GM21619 (cell line): Measurements from ENCODE around the gene ATP8A2.

Experiments
- ATAC-seq: cut with Tn5 transposase; IDR thresholded peaks from one replicate; pipeline ENCODE4 v1.9.1; 2021; ENCODE audit not compliant: unreplicated experiment

ATP8A2 gene

GRCh38 chr13:25906191-25906661 is 534.5 kb downstream of the ATP8A2 start:
- ATAC-seq, result no peak

GRCh38 chr13:25908366-25908765 is 536.6 kb downstream of the ATP8A2 start:
- ATAC-seq, result no peak

DNA sequence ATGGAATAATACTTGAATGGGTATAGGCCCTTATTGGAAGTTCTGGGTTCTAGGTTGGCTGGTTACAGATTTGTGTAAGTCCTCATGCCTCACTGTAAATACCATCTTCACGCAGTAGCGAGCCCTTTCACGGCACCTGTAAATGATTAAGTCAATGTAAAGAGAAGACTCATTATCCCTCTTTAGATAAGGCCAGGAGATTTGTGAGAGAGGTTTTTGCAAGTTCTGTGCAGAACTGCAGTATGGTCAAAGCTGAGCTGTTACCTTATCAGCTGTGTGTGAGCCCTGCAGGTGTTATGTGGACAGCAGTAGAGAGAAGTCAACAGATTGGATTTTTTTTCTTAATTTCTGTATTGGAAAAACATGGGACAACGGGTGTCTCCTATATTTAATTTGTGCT is 538.5 kb downstream of the ATP8A2 start:
- ATAC-seq, result no peak

- ATAC-seq, result no peak
These were observed 539.2 kb downstream of the ATP8A2 start for GRCh38 chr13:25910991-25911419.

DNA sequence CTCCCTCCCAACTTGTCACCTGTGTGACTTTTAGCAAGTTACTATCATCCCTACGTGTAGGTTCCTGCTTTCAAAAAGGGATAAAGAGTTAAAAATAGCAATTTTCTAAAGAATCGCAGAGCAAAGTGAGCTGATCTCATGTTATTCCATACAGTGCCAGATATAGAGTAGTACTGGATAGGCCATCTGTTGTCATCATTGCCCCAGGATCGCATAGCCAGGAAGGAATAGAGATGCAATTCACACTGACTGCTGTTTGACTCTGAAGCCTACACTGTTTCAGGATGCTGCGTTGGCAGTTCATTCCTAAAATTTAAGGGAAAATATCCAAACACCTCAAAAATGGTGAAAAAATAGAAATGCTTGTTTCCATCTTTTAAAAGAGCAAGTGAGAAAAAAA is 541.2 kb downstream of the ATP8A2 start:
- ATAC-seq, result no peak

- no peak for ATAC-seq
These were observed 544.2 kb downstream of the ATP8A2 start for GRCh38 chr13:25915840-25916518.

DNA sequence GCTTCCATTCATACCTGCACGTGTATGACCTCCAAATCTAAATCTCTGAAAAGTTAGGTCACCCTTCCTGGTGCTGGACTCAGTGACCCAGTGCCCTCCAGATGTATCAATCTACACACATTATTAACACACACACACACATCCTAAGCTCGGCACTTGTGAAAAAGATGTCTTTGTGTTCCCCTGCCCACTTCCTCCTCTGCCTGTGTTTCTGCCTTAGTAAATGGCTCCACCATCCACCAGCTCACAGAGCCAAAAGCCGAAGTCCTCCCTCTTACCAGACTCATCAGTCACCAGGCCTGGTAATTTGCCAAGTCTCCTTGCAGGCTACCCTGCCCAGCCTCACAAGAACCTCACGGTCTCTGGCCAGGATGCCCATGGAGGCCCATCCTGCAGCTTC is 548.5 kb downstream of the ATP8A2 start:
- ATAC-seq, result no peak

DNA sequence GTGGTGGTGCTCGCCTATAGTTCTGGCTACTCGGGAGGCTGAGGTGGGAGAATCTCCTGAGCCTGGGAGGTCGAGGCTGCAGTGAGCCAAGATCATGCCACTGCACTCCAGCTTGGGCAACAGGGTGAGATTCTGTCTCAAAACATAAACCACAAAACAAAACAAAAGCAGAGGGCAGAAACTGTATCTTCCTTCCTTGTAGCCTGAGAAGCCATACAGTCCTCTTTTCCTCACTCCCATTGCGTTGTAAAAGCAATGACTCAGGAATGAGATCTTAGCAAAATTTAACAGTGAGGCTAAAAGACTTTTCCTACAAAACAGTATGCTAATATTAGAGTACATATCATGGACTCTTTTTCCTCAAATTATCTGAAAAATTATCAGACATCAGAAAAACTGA is 549.2 kb downstream of the ATP8A2 start:
- ATAC-seq, result no peak

GRCh38 chr13:25922376-25922775 is 550.6 kb downstream of the ATP8A2 start:
- ATAC-seq, result no peak

GRCh38 chr13:25923217-25924085 is 551.7 kb downstream of the ATP8A2 start:
- ATAC-seq, result no peak

DNA sequence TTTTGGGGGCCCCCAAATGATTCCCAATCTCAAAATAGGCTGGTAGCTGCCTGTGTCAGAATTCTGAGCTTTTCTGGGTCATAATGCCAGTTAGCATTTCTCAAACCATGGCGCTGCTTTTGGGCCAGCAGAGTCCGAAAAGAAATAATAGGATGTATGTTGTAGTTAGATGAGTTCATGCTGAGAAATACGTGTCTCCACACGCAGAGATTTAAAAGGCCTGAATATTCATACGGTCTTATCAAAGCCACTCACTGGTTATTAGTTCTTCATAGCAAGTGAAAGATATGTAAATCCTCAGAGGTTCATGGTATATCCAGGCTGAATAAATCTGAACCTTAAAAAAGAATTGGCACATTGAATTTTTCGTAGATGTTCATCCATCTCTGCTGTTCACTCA is 555.6 kb downstream of the ATP8A2 start:
- no peak for ATAC-seq

DNA sequence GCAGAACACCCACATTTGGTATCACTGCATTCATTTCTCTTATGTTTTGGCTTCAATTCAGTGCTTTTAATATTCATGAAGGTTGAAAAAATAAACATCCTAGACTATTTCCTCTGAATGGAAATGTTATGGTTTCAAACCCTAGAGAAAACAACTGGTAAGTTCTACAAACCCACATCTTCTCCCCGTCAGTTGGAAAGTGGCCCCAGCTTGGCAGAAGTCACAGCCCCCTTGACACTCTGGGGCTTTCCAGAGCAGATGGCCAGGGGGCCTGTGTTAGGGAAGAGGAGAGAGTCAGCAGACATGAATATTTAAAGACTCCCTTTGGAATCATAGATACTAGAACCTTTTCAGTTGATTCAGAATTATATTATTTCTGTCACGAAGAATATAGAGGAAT is 556.2 kb downstream of the ATP8A2 start:
- no peak for ATAC-seq

- no peak for ATAC-seq
These were observed 557.2 kb downstream of the ATP8A2 start for GRCh38 chr13:25928941-25929505.

DNA sequence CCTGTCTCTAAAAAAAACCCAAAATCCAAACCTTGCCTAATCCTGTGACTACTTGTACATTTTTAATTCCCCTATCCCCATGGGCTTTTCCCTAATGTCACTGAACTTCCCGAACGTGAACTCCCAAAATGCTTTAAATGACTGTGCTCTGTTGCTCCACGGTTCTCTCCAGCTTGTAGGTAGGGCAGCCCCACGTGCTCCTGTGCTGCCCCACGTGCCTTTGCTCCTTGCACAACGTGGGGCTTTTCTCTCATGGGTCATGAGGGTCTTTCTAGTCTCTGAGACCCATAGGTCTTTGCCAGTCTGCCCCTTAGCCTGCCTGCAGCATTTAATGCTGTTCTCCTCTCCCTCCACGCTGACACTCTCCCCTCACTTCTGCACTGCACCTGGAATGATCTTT is 558.0 kb downstream of the ATP8A2 start:
- no peak for ATAC-seq

GRCh38 chr13:25930653-25931052 is 558.9 kb downstream of the ATP8A2 start:
- ATAC-seq, result no peak

DNA sequence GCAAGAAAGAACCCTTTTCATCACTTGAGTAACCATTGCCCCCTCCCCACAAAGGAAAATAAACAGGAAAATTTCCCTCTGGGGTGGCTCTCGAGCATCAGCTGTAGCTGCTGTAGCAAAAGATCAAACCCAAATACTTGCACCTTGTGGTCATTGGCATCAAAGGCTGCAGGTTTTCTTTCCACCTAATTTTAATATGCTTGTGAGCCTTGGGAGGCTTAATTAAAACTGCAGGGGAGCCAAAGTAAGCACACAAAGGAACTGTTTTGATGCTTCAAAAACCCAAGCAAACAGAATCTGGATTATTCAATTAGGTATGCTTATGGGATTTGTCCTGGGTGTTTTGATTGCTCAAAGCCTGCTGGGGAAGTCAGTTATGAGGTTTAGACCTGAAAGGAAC is 560.6 kb downstream of the ATP8A2 start:
- ATAC-seq, result no peak

DNA sequence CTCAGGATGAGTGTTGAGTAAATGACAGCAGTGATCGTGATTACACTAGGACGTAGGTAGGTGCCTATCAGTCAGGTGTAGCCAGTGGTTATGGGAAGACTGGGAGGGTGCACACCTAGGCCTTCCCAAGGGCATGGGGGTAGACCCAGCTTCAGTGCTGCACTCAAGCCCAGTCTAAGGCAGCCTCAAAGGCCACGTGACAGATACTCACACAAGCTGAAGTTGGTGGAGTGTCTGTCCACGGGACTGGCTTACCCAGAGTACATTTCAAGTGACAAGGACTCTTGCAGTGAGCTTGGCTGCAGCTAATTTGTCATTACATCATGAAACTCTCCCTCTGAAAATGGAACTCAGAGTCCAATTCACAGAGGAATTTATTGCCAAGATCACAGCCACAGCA is 561.7 kb downstream of the ATP8A2 start:
- no peak for ATAC-seq

- no peak for ATAC-seq
These were observed 562.4 kb downstream of the ATP8A2 start for GRCh38 chr13:25934127-25934526.

GRCh38 chr13:25939961-25940687 is 568.4 kb downstream of the ATP8A2 start:
- no peak for ATAC-seq

- ATAC-seq, result no peak
These were observed 571.3 kb downstream of the ATP8A2 start for GRCh38 chr13:25943081-25943480.

- no peak for ATAC-seq
These were observed 571.9 kb downstream of the ATP8A2 start for GRCh38 chr13:25943658-25944057.
